Adipose tissue (tissue), 3 donors: Measurements from ENCODE around the gene LOXL1. TPM values are rescaled to one million over a fixed set of nuclear protein-coding genes. Genes with fewer than 3 reads are reported as not detected.

Experiments used
- H3K27ac ChIP-seq: one replicate; pipeline ENCODE4 v1.5.1; 2013; ENCODE audit warnings: low read depth, low read length
- WGBS, 3 donors: extraction: QIAGEN DNeasy Blood & Tissue Kit; methylation state at CpG; one replicate each; pipeline ENCODE4 v1.1.7; 2013; 5-methylcytosine and 5-hydroxymethylcytosine counted together
- polyA plus RNA-seq, 3 donors: library from polyadenylated mRNA; stranded (reverse); fragments of 200-250 nt; gene quantifications; one replicate each; pipeline ENCODE4 v1.2.3, GENCODE V29; 2013
- donor health status: healthy with polysubstance abuse.
- donor health status: Bipolar disorder and iron deficiency.
- donor health status: healthy.

LOXL1 gene
- polyA plus RNA-seq, 3 donors: 4.2 to 15.7 (median 6.7) TPM

DNA sequence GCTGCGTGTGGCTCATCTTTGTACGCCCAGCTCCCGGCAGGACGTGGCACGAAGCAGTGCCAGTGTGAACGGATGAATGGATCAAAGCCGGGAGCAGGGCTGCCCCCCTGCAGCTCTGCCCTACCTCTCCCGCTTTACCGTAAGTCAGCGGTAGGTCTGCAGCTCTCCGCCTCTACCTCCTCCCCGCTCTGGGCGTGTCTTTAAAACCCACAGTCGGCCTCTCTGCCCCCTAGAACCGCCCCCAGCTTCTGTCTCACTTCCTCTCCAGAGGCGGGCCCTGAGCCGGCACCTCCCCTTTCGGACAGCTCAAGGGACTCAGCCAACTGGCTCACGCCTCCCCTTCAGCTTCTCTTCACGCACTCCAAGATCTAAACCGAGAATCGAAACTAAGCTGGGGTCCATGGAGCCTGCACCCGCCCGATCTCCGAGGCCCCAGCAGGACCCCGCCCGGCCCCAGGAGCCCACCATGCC lies 68.2 kb downstream of the LOXL1 start, which contains the start of gene PML:
Gene PML (plus strand): TSS at position 304 of the 471 bp plus-strand sequence. CDS start 97 bp downstream, at position 401.
- WGBS, 3 donors: 0% methylated on average over 27 of the region's 27 CpGs
- H3K27ac ChIP-seq: peak within 1 kb of the TSS; percentile 70

DNA sequence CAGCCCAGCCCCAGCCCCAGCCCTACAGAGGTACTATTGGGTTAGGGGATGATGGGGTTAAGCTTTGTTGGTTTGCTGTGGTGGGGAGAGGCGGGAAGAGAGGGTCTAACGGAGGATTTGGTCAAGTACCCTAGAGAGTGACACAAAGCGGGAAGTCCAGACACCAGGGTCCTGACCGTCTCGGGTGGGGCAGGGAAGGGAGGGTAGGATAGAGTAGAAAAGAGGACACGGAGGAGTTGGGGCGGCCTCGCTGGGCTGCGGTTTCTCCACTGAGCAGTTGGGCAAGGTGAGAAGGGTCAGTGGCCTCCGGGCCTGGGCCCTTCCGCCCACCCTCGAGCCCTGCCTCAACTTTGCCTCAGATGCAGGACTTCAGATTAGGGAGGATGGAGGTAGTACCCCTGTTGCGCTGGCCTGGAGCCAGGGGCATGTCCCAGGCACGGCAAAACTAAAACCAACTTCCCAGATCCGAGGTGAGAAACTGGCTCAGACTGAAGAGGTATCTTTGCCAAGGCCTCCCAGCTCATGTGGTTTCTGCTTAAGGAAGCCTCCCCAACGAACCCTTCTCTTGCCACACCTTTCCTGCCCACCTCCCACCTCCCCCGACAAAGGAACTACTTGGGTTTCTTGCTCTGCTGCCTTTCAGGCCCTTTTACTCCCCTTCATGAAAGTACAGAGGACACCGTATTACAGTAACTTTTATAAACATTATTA lies 68.8 kb downstream of the LOXL1 start:
- peak overlapping the region; percentile 70 for H3K27ac ChIP-seq
- WGBS, 3 donors: 0 to 4% (median 1%) methylated on average over 18 of the region's 18 CpGs

DNA sequence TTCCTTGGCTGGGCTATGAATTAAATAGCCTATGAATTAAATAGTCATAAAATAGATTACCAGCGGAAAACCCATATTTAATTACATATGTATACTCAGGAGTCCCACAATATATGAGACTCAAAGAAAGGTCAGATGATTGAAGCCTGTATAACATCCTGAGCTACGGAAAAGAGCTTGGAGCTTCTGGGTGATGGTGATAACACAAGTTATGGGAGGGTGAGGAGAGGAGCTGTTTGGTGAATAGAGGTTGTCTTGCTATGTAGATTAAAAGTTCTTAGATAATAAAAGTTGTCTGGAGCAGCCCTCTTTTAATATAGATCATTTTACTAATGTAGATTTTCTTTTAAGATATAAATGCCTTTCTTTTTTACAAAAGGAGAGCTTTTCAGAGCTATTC lies 70.0 kb downstream of the LOXL1 start:
- H3K27ac ChIP-seq: no peak overlapping the region
- 43 to 70% (median 43%) methylated on average over 2 of the region's 2 CpGs for WGBS, 3 donors

DNA sequence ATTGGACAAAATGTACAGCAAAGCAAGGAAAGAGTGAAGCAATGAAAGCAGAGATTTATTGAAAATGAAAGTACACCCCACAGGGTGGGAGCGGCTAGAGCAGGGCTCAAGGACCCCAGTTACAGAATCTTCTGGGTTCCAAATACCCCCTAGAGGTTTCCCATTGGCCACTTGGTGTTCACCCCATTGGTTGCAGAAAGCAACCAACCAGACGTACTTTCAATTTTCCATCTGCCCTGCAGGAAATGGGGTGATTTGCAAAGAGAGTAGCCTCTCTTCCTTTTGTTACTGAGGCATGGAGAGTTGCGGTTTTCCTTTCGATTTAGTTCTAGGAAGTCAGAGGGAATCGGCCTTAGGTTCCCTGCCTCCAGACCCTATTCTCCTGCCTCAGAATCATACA lies 70.7 kb downstream of the LOXL1 start:
- 13 to 58% (median 15%) methylated on average over 5 of the region's 5 CpGs for WGBS, 3 donors

DNA sequence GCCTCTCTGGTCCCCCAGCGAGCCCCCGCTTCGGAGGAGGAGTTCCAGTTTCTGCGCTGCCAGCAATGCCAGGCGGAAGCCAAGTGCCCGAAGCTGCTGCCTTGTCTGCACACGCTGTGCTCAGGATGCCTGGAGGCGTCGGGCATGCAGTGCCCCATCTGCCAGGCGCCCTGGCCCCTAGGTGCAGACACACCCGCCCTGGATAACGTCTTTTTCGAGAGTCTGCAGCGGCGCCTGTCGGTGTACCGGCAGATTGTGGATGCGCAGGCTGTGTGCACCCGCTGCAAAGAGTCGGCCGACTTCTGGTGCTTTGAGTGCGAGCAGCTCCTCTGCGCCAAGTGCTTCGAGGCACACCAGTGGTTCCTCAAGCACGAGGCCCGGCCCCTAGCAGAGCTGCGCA lies 71.7 kb downstream of the LOXL1 start:
- no peak overlapping the region for H3K27ac ChIP-seq
- 81 to 93% (median 86%) methylated on average over 27 of the region's 27 CpGs for WGBS, 3 donors

More for the DNA sequence above, 70.7 kb downstream of the LOXL1 start:
- H3K27ac ChIP-seq: no peak overlapping the region

Other genes starting within 250 kb of the LOXL1 start
- 10 to 100 TPM; 20.6 to 36.5 (median 32.2) TPM for gene CD276, start 242.1 kb upstream of the LOXL1 start, polyA plus RNA-seq
- gene INSYN1, start 173.1 kb upstream of the LOXL1 start, polyA plus RNA-seq: 1 to 10 TPM; 1.2 to 2.0 (median 1.3) TPM
- not detected for gene TBC1D21, start 52.9 kb upstream of the LOXL1 start, polyA plus RNA-seq
- gene STOML1, start 65.8 kb downstream of the LOXL1 start, polyA plus RNA-seq: 10 to 100 TPM; 10.3 to 17.6 (median 14.4) TPM
- 10 to 100 TPM; 10.5 to 47.9 (median 32.6) TPM for gene PML, start 68.3 kb downstream of the LOXL1 start, polyA plus RNA-seq
- gene GOLGA6A, start 156.1 kb downstream of the LOXL1 start, polyA plus RNA-seq: under 1 TPM in 1 of 3 donors, not detected in 2; 0.12 TPM
- gene ISLR2, start 204.1 kb downstream of the LOXL1 start, polyA plus RNA-seq: 1 to 10 TPM in 2 of 3 donors, under 1 TPM in 1; 0.26 to 1.1 (median 1.0) TPM
- 10 to 100 TPM in 2 of 3 donors, 1 to 10 TPM in 1; 2.5 to 65.8 (median 22.2) TPM for gene ISLR, start 247.2 kb downstream of the LOXL1 start, polyA plus RNA-seq